ENCODE data around the gene VWA5B1. TPM values are rescaled to one million over a fixed set of nuclear protein-coding genes. Genes with fewer than 3 reads are reported as not detected.

VWA5B1 gene
- total RNA-seq, 1 experiment from 2014 or later, result not detected

DNA sequence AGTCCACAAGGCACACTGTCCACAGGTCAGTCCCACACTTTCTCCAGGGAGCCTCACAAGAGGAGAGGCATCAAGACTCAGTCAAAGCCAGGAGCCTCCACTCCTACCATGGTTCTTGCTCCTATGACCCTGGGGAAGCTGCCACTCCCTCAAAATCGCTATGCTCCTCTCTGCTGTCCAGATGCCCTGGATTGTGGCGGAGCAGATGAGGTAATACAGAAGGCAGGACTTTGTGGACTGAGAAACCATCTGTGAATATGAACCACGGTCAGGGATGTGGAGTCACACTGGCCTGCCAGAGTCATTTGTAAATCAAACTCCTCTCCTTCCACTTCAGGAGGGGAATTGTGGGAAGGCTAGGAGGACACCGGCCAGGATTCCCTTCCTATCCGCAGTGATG lies 20.6 kb downstream of the VWA5B1 start:
- Mint-ChIP-seq H3K27me3 (ENCODE audit: unreplicated experiment) (peaks cover 65% of the 10 kb centered on the region), H3K9me3 (ENCODE audit: low read depth, unreplicated experiment) (no peaks in the 10 kb centered on the region)

DNA sequence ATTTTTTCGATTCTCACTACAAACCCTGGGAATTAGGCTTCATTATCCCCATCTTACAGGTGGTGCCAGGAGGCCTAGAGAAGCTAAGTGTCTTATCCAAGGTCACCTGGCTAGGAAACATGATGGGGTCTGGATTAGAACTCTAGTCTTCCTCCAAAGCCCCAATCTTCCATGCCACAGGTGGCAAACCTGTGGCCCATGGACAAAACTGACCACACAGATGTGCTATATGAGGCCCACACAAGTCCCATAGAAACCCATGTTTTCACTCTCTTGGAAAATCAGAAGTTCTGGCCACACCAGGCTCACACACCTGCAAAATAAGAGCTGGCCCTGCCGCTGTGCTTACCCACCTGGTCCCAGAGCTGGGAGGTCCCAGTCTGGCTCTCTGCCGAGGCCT lies 21.6 kb downstream of the VWA5B1 start:
- TF ChIP-seq, protein P1, sequence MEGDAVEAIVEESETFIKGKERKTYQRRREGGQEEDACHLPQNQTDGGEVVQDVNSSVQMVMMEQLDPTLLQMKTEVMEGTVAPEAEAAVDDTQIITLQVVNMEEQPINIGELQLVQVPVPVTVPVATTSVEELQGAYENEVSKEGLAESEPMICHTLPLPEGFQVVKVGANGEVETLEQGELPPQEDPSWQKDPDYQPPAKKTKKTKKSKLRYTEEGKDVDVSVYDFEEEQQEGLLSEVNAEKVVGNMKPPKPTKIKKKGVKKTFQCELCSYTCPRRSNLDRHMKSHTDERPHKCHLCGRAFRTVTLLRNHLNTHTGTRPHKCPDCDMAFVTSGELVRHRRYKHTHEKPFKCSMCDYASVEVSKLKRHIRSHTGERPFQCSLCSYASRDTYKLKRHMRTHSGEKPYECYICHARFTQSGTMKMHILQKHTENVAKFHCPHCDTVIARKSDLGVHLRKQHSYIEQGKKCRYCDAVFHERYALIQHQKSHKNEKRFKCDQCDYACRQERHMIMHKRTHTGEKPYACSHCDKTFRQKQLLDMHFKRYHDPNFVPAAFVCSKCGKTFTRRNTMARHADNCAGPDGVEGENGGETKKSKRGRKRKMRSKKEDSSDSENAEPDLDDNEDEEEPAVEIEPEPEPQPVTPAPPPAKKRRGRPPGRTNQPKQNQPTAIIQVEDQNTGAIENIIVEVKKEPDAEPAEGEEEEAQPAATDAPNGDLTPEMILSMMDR (IDR thresholded peaks at IDR 0.05; ENCODE audit: unreplicated experiment), result no peak
- no peaks in the 10 kb centered on the region for H3K4me1 Mint-ChIP-seq (ENCODE audit: low read depth, unreplicated experiment)
- intact Hi-C loops (cut with micrococcal nuclease; ENCODE audit: unreplicated experiment), result no loop called here
- DNase-seq, result no peak
- no peak overlapping the region for H3K4me3 Mint-ChIP-seq (ENCODE audit: low read depth, unreplicated experiment)
- H3K27me3 Mint-ChIP-seq (ENCODE audit: unreplicated experiment), result peaks cover 68% of the 10 kb centered on the region
- H3K9me3 Mint-ChIP-seq (ENCODE audit: low read depth, unreplicated experiment), result no peaks in the 10 kb centered on the region
- H3K27ac Mint-ChIP-seq (ENCODE audit: unreplicated experiment), result no peak overlapping the region
- no TSS peak for BruUV-seq (replicated peaks)
- H3K36me3 Mint-ChIP-seq (ENCODE audit: insufficient read depth, unreplicated experiment), result no peaks in the 10 kb centered on the region
- CTCF ChIA-PET, result no interaction called here

More for the DNA sequence above, 20.6 kb downstream of the VWA5B1 start:
- no peaks in the 10 kb centered on the region for H3K36me3 Mint-ChIP-seq (ENCODE audit: insufficient read depth, unreplicated experiment)
- TF ChIP-seq, protein P1 (IDR thresholded peaks at IDR 0.05; ENCODE audit: unreplicated experiment), result no peak
- intact Hi-C loops (cut with micrococcal nuclease; ENCODE audit: unreplicated experiment), result no loop called here
- no peak for DNase-seq
- CTCF ChIA-PET, result no interaction called here
- BruUV-seq (replicated peaks), result no TSS peak
- no peak overlapping the region for H3K4me3 Mint-ChIP-seq (ENCODE audit: low read depth, unreplicated experiment)
- no peaks in the 10 kb centered on the region for H3K4me1 Mint-ChIP-seq (ENCODE audit: low read depth, unreplicated experiment)
- H3K27ac Mint-ChIP-seq (ENCODE audit: unreplicated experiment), result no peak overlapping the region

DNA sequence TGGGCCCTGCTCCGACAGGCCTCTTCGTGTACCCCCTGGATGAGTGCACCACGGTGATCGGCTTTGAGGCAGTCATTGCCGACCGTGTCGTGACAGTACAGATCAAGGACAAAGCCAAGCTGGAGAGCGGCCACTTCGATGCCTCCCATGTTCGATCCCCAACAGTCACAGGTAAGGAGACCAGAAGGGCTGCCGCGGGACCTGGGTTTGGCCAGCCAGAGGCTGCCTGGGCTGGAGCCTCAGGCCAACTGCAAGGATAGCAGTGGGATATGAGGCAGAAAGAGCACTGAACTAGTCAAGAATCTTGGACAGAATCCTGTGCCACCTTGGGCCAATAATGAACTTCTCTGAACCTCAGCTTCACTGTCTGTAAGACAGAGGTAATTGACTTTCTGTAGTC lies 22.1 kb downstream of the VWA5B1 start:
- H3K36me3 Mint-ChIP-seq (ENCODE audit: insufficient read depth, unreplicated experiment), result no peaks in the 10 kb centered on the region
- H3K4me3 Mint-ChIP-seq (ENCODE audit: low read depth, unreplicated experiment), result no peak overlapping the region
- H3K9me3 Mint-ChIP-seq (ENCODE audit: low read depth, unreplicated experiment), result no peaks in the 10 kb centered on the region
- intact Hi-C loops (cut with micrococcal nuclease; ENCODE audit: unreplicated experiment), result no loop called here
- DNase-seq, result no peak
- no peak overlapping the region for H3K27ac Mint-ChIP-seq (ENCODE audit: unreplicated experiment)
- CTCF ChIA-PET, result no interaction called here
- no TSS peak for BruUV-seq (replicated peaks)
- H3K4me1 Mint-ChIP-seq (ENCODE audit: low read depth, unreplicated experiment), result no peaks in the 10 kb centered on the region
- TF ChIP-seq, protein P1 (IDR thresholded peaks at IDR 0.05; ENCODE audit: unreplicated experiment), result no peak
- peaks cover 73% of the 10 kb centered on the region for H3K27me3 Mint-ChIP-seq (ENCODE audit: unreplicated experiment)

DNA sequence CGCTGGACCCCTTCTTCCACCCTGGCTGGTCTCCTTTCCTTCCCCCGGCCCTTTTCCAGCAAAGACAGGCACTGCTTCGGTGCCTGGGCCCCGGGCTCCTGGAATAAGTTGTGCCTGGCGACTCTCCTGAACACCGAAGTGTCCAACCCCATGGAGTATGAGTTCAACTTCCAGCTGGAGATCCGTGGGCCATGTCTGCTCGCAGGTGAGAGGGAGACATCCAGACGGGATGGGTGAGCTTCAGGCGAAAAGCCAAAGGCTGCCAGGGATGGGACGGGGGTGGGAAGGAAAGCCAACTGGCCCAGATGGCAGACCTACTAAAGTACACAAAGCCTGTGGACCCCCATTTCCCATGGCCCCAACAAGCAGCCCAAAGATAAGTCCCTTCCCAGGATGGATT lies 26.8 kb downstream of the VWA5B1 start:
- H3K4me1 Mint-ChIP-seq (ENCODE audit: low read depth, unreplicated experiment), result no peaks in the 10 kb centered on the region
- CTCF ChIA-PET, result interaction anchor here (0.6 kb wide), 1 partner anchor 20 kb away, joined by 3 read pairs; no protein-coding TSS in a partner anchor
- intact Hi-C loops (cut with micrococcal nuclease; ENCODE audit: unreplicated experiment), result no loop called here

More for the DNA sequence above, 26.8 kb downstream of the VWA5B1 start:
- Mint-ChIP-seq H3K27me3 (ENCODE audit: unreplicated experiment) (peaks cover 100% of the 10 kb centered on the region), H3K4me3 (ENCODE audit: low read depth, unreplicated experiment) (no peak overlapping the region), H3K36me3 (ENCODE audit: insufficient read depth, unreplicated experiment) (no peaks in the 10 kb centered on the region), H3K27ac (ENCODE audit: unreplicated experiment) (no peak overlapping the region), H3K9me3 (ENCODE audit: low read depth, unreplicated experiment) (no peaks in the 10 kb centered on the region)
- TF ChIP-seq, protein P1 (IDR thresholded peaks at IDR 0.05; ENCODE audit: unreplicated experiment), result no peak
- no TSS peak for BruUV-seq (replicated peaks)
- DNase-seq, result no peak
